PC-3 (cell line): Measurements from ENCODE around the gene KCNJ9. TPM values are rescaled to one million over a fixed set of nuclear protein-coding genes. Genes with fewer than 3 reads are reported as not detected.

Experiments used
- ATAC-seq: fragments of 200-7000 bp; cut with Tn5 transposase; 2 replicates; pipeline ENCODE4 v1.9.1; 2020; ENCODE audit warnings: mild to moderate bottlenecking, moderate library complexity
- BruUV-seq: library from RNA; stranded (reverse); fragments of 400-500 nt; replicated peaks from 2 replicates; lab custom pipeline; 2021; lab: Mats Ljungman, UMichigan
- CTCF ChIA-PET: fragments of 300-600 bp; sonication (Branson Sonifier 250); formaldehyde crosslinking; loops from one replicate; lab custom pipeline; 2022; ENCODE audit warnings: antibody characterized with exemption; lab: Charles Lee
- POLR2A ChIA-PET: fragments of 300-600 bp; sonication (Branson Sonifier 250); formaldehyde crosslinking; loops from one replicate; lab custom pipeline; 2022; ENCODE audit warnings: antibody characterized with exemption; ENCODE audit not compliant: unreplicated experiment; lab: Charles Lee
- DNase-seq: peaks from one replicate; pipeline ENCODE4 v3.0.0-alpha.2; 2015
- H2AFZ ChIP-seq: fragments of 300-600 bp; sonication (generic); 2 replicates; pipeline ENCODE4 v1.6.0; 2016; ENCODE audit warnings: antibody characterized with exemption, low read length
- H3F3A ChIP-seq: fragments of 300-600 bp; sonication (generic); one replicate; pipeline ENCODE4 v1.6.0; 2017; ENCODE audit warnings: antibody characterized with exemption, low read length, control low read depth, mild to moderate bottlenecking; ENCODE audit not compliant: unreplicated experiment
- H3K27ac ChIP-seq: fragments of 300-600 bp; sonication (generic); 2 replicates; pipeline ENCODE4 v1.5.1; 2016; ENCODE audit warnings: mild to moderate bottlenecking, low read length
- H3K27me3 ChIP-seq: fragments of 300-600 bp; sonication (generic); 2 replicates; pipeline ENCODE4 v1.6.1; 2016; ENCODE audit warnings: low read length, mixed read lengths
- H3K36me3 ChIP-seq: fragments of 300-600 bp; sonication (generic); 2 replicates; pipeline ENCODE4 v1.6.1; 2016; ENCODE audit warnings: low read depth, mixed run types, low read length, mixed read lengths
- H3K4me1 ChIP-seq: fragments of 300-600 bp; sonication (generic); 2 replicates; pipeline ENCODE4 v1.5.1; 2016; ENCODE audit warnings: low read length; ENCODE audit not compliant: insufficient read depth
- H3K4me2 ChIP-seq: fragments of 300-600 bp; sonication (generic); 2 replicates; pipeline ENCODE4 v1.6.0; 2016; ENCODE audit warnings: low read length
- H3K4me3 ChIP-seq: fragments of 300-600 bp; sonication (generic); 2 replicates; pipeline ENCODE4 v1.5.1; 2016; ENCODE audit warnings: mild to moderate bottlenecking, low read length, mixed read lengths
- H3K79me2 ChIP-seq: fragments of 300-600 bp; sonication (generic); 2 replicates; pipeline ENCODE4 v1.6.1; 2017; ENCODE audit warnings: low read length, mixed read lengths
- H3K9ac ChIP-seq: fragments of 300-600 bp; sonication (generic); 2 replicates; pipeline ENCODE4 v1.6.0; 2016; ENCODE audit warnings: mild to moderate bottlenecking, low read length
- H3K9me2 ChIP-seq: fragments of 300-600 bp; sonication (generic); replicated peaks from 2 replicates; pipeline ENCODE4 v1.6.1; 2016; ENCODE audit warnings: mixed run types, low read length, mixed read lengths
- H3K9me3 ChIP-seq: fragments of 300-600 bp; sonication (generic); 2 replicates; pipeline ENCODE4 v1.6.1; 2016; ENCODE audit warnings: low read length, mixed read lengths
- H4K20me1 ChIP-seq: fragments of 300-600 bp; sonication (generic); 2 replicates; pipeline ENCODE4 v1.6.1; 2016; ENCODE audit warnings: low read length, mixed read lengths
- CTCF ChIP-seq: fragments of 300-600 bp; sonication (generic); conservative IDR thresholded peaks from 2 replicates; pipeline ENCODE4 v1.5.1; 2017; ENCODE audit warnings: antibody characterized with exemption, low read depth, mild to moderate bottlenecking, low read length
- EZH2 ChIP-seq: fragments of 300-600 bp; sonication (generic); IDR thresholded peaks from one replicate; pipeline ENCODE4 v1.6.1; 2017; ENCODE audit warnings: antibody characterized with exemption, mild to moderate bottlenecking, low read length; ENCODE audit not compliant: unreplicated experiment
- EZH2phosphoT487 ChIP-seq: fragments of 300-600 bp; sonication (generic); IDR thresholded peaks from 2 replicates; pipeline ENCODE4 v1.6.1; 2018; ENCODE audit warnings: mild to moderate bottlenecking, antibody characterized with exemption, low read length, borderline replicate concordance
- intact Hi-C: fragments of 100-400 bp; cut with micrococcal nuclease; formaldehyde crosslinking; loops from 2 replicates; pipeline ENCODE4 v1.9.0; 2023
- total RNA-seq: library from RNA; depleted of rRNA; stranded (reverse); fragments of >200 nt; gene quantifications from 2 replicates; pipeline ENCODE4 v1.2.3, GENCODE V29; 2014

Gene KCNJ9
- total RNA-seq, 1 experiment from 2014 or later, result not detected

DNA sequence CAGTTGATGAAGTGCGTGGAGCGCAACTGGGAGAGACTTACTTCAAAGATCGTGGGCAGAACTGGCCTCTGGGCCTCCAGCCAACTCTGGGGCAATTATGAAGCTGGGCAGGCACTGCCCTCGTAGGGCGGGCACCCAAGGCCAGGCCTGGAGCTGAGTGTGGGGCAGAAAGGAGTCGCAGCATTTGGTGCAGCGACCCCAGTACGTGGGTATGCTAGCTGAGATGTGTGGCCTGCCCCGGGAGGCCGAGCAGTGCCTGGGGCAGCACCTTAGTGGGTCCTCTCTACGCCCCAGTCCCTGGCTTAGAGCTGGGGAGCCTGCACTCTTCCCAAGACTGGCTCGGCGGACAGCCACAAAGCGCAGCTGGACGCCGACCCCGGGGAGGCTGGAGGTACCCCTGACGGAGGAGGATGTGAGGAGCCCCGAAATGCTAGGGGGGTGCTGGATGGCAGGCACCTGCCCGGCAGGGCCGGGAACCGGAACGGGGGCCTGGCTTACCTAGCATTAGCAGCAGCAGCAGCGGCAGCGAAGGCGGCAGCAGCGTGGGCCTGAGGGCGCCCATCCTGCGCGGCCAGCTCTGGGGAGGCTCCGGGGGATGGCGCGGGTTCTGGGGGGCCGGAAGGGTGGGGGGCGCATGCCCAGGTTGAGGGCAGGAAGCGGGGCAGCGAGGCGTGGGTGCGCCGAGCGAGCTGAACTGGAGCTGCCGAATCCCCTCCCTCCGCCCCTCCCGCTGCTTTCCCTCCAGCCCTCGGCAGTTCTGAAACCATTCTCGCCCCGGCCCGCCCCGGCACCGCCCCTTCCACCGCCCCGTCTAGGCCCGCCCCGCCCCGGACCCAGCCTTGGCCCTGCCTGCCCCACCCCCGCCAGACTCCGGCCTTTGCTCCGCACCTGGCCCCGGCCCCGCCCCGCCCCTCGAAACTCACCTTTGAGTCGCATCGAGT, 16.8 kb downstream of the KCNJ9 start, which contains the start of gene IGSF8:
Gene IGSF8 (minus strand): TSS at position 709 of the 941 bp plus-strand sequence. CDS start 147 bp downstream, at position 562.
- Histone ChIP-seq H3F3A (no peaks in the 10 kb centered on the region), H3K27ac (peak within 1 kb of the TSS; percentile 19; the same call in 1 of the 2 replicates), H3K4me3 (peak within 1 kb of the TSS; percentile 82), H4K20me1 (no peaks in the 10 kb centered on the region), H3K9me3 (no peaks in the 10 kb centered on the region), H3K36me3 (no peaks in the 10 kb centered on the region), H3K9me2 (no peaks in the 10 kb centered on the region), H3K4me2 (peak within 1 kb of the TSS; percentile 99), H3K9ac (peak within 1 kb of the TSS; percentile 77), H3K4me1 (peaks cover 31% of the 10 kb centered on the region), H2AFZ (peak within 1 kb of the TSS; percentile 99), H3K27me3 (no peaks in the 10 kb centered on the region), H3K79me2 (0 out of 2 replicates have a peak, but pooled peaks cover 7% of the 10 kb centered on the region)
- CTCF ChIA-PET, result interaction anchor here (0.9 to 2.1 kb wide), 4 partner anchors 12 to 154 kb away, joined by 3 to 9 read pairs (median 6); no protein-coding TSS in a partner anchor
- POLR2A ChIA-PET, result interaction anchor here (0.6 to 0.7 kb wide), 2 partner anchors 279 to 1068 kb away, joined by 3 to 5 read pairs; partner anchors contain the start of gene PPOX
- peak; percentile 76 for DNase-seq
- ATAC-seq, result peak; percentile 55
- TF ChIP-seq CTCF, result no peak
- intact Hi-C loops, result loop anchor here (2.0 kb wide), 1 partner anchor 187 kb away; the partner anchor contains the start of gene PEX19
- BruUV-seq, result no TSS peak

DNA sequence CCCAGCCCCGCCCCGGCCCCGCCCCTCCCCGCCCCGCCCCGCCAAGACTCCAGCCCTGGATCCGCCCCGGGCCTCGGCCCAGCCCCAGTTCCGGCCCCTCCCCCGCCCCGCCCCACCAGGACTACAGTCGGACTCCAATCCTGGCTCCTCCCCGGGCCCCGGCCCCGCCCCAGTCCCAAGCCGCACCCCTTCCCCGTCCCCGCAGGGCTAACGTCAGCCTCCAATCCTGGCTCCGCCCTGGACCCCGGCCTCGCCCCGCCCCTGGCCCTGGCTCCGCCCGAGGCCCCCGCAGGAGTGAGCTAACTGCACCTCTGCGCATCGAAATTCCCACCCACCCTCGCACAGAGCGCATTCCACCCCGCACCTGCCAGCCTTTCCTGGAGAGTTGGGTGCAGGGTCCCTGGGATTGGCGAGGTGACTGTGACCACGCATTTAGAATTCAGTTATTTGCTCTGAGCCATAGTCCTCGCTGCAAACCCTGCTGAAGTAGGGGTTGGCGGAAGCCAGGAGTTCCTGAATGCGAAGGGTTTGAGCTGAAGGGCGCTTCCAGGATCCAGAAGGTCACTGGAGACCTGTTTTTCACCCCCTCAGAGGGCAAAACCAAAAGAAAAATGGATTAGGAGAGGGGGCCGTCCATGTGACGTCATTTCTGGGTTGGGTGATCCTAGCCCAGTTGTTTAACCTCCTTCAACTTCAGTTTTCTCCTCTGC, 17.7 kb downstream of the KCNJ9 start:
- CTCF ChIA-PET, result interaction anchor here (1.2 to 2.1 kb wide), 2 partner anchors 121 to 153 kb away, joined by 6 to 9 read pairs; no protein-coding TSS in a partner anchor
- Histone ChIP-seq H3K27me3 (no peaks in the 10 kb centered on the region), H3K9ac (peak overlapping the region; percentile 42), H3F3A (no peaks in the 10 kb centered on the region), H3K79me2 (0 out of 2 replicates have a peak, but pooled peaks cover 7% of the 10 kb centered on the region), H3K9me3 (no peaks in the 10 kb centered on the region), H3K4me2 (peak overlapping the region; percentile 99), H3K36me3 (no peaks in the 10 kb centered on the region), H2AFZ (peak overlapping the region; percentile 99), H3K27ac (0 out of 2 replicates have a peak overlapping the region, but pooled peaks have one; percentile 10), H3K9me2 (no peaks in the 10 kb centered on the region), H4K20me1 (no peaks in the 10 kb centered on the region), H3K4me3 (peak overlapping the region; percentile 77), H3K4me1 (peaks cover 31% of the 10 kb centered on the region)
- TSS peak; percentile 71 for BruUV-seq
- POLR2A ChIA-PET, result interaction anchor here (0.6 to 0.7 kb wide), 2 partner anchors 278 to 1067 kb away, joined by 3 to 5 read pairs; partner anchors contain the start of gene PPOX
- ATAC-seq (peak; percentile 81), DNase-seq (peak; percentile 96)
- TF ChIP-seq EZH2phosphoT487 (no peak), CTCF (no peak), EZH2 (no peak)
- intact Hi-C loops, result loop anchor here (2.0 kb wide), 1 partner anchor 186 kb away; the partner anchor contains the start of gene PEX19
